ENCODE data around the gene PRPF38B. TPM values are rescaled to one million over a fixed set of nuclear protein-coding genes. Genes with fewer than 3 reads are reported as not detected.

PRPF38B gene
- total and polyA plus RNA-seq, 2 of the 8 experiments (the other 6 are each of a cell fraction or from before 2014, with no cell fraction given), result 16.6 to 50.6 TPM

GRCh38 chr1:108725906-108726305, 33.8 kb downstream of the PRPF38B start:
- H3K27ac ChIP-seq (ENCODE audit: low read depth, low read length), result no peak overlapping the region
- WGBS, 2 experiments (ENCODE audit: extremely low coverage in 1 of 2, insufficient coverage in 1 of 2, insufficient read length in 1 of 2, insufficient replicate concordance in 2 of 2, low coverage in 1 of 2, low lambda C conversion rate in 2 of 2, missing lambda C conversion rate in 1 of 2), result 75% methylated on average over 1 of the region's 1 CpG; no CpG with 5 or more reads in 1 of the 2 experiments
- no peaks in the 10 kb centered on the region for H4K20me1 ChIP-seq (replicated peaks in 1 of 2; ENCODE audit: control insufficient read depth in 1 of 2, insufficient read depth in 2 of 2, low read length in 2 of 2)
- POLR2A ChIA-PET (ENCODE audit: partially characterized antibody), result no interaction called here
- no peak overlapping the region for H3K18ac ChIP-seq (ENCODE audit: extremely low read depth, low read length)
- no peaks in the 10 kb centered on the region; the same call in 1 of the 2 replicates for H3K79me1 ChIP-seq (ENCODE audit: low read depth, low read length)
- H4K5ac ChIP-seq (ENCODE audit: insufficient read length, low read depth, low read length), result no peak overlapping the region
- peaks cover 0 to 1% (median 0%) of the 10 kb centered on the region in 4 experiments; a peak in 1 of 7 replicates for H3K4me1 ChIP-seq (replicated peaks in 1 of 4; ENCODE audit: control insufficient read depth in 3 of 4, insufficient read depth in 4 of 4, low read length in 3 of 4)
- DNase-seq (ENCODE audit: low read depth in 1 of 2, low spot score in 2 of 2) (no peak), FAIRE-seq (no peak)
- H3K9ac ChIP-seq (replicated peaks in 1 of 4; ENCODE audit: extremely low read depth in 1 of 4, low read depth in 3 of 4, low read length in 3 of 4), result no peak overlapping the region
- CTCF ChIA-PET (ENCODE audit: partially characterized antibody), result interaction anchor here (4.8 kb wide), 1 partner anchor 15 kb away, joined by 29 read pairs; the partner anchor contains the start of gene FNDC7
- no peak overlapping the region for H4K91ac ChIP-seq (replicated peaks; ENCODE audit: insufficient read length, low read length)
- H2AFZ ChIP-seq (ENCODE audit: low read length), result no peak overlapping the region
- H2BK120ac ChIP-seq (replicated peaks; ENCODE audit: low read depth, low read length), result no peak overlapping the region
- H3K23me2 ChIP-seq (ENCODE audit: low read depth, low read length), result no peaks in the 10 kb centered on the region; the same call in 1 of the 2 replicates
- H3K79me2 ChIP-seq (ENCODE audit: control insufficient read depth in 1 of 2, insufficient read depth in 2 of 2, low read length in 2 of 2), result no peaks in the 10 kb centered on the region
- H2BK5ac ChIP-seq (ENCODE audit: low read depth, low read length), result no peak overlapping the region
- no peak overlapping the region for H3K4me3 ChIP-seq (ENCODE audit: extremely low read depth in 1 of 4, insufficient read depth in 2 of 4, low read depth in 3 of 4, low read length in 4 of 4)
- no peaks in the 10 kb centered on the region for H3K9me3 ChIP-seq (ENCODE audit: insufficient read depth in 2 of 2, low read depth in 1 of 2, low read length in 1 of 2)
- no peak for TF ChIP-seq POLR2AphosphoS5 (IDR thresholded peaks at IDR 0.05; ENCODE audit: low read depth, low read length)
- TF ChIP-seq TEAD4 (IDR thresholded peaks at IDR 0.05; ENCODE audit: low read depth, low read length), result no peak
- TF ChIP-seq POLR2A (IDR thresholded peaks at IDR 0.05; ENCODE audit: control extremely low read depth in 1 of 2, low read depth in 2 of 2, low read length in 2 of 2), result no peak
- no peak for TF ChIP-seq KDM5A (IDR thresholded peaks at IDR 0.05; ENCODE audit: low read length)
- no peak overlapping the region for H2AK5ac ChIP-seq (ENCODE audit: low read depth, low read length)
- H2BK12ac ChIP-seq (ENCODE audit: low read depth, low read length), result no peak overlapping the region
- H3K27me3 ChIP-seq (replicated peaks in 1 of 4; ENCODE audit: control insufficient read depth in 3 of 4, extremely low read depth in 1 of 4, insufficient read depth in 3 of 4, low read length in 3 of 4), result no peaks in the 10 kb centered on the region
- no peak overlapping the region for H3K4me2 ChIP-seq (ENCODE audit: insufficient read depth in 1 of 2, low read depth in 2 of 2, low read length in 2 of 2)
- no peaks in the 10 kb centered on the region for H3K36me3 ChIP-seq (ENCODE audit: control insufficient read depth in 2 of 4, insufficient read depth in 4 of 4, low read length in 3 of 4)
- no peak overlapping the region for H3K14ac ChIP-seq (ENCODE audit: insufficient read length)
- H2BK15ac ChIP-seq (ENCODE audit: low read length), result no peak overlapping the region
- no peak overlapping the region for H3K4ac ChIP-seq (replicated peaks; ENCODE audit: insufficient read length, low read depth, low read length)
- H3K23ac ChIP-seq (ENCODE audit: insufficient read length), result no peak overlapping the region
- no peak overlapping the region for H3K56ac ChIP-seq (replicated peaks; ENCODE audit: insufficient read length, low read depth, low read length)
- no peak overlapping the region for H2BK20ac ChIP-seq (ENCODE audit: low read length)
- H4K8ac ChIP-seq (ENCODE audit: extremely low read depth, insufficient read depth, low read length), result no peak overlapping the region

Data from H1 (cell line).